ENCODE measurements around the gene RASAL2. TPM values are rescaled to one million over a fixed set of nuclear protein-coding genes. Genes with fewer than 3 reads are reported as not detected.
"Not testable (repeated sequence)": the region's sequence is repeated elsewhere in the genome, so short reads cannot be mapped to it uniquely, and the experiment has no call there.

Gene RASAL2
- total RNA-seq, 2 experiments from 2014 or later = not detected

DNA sequence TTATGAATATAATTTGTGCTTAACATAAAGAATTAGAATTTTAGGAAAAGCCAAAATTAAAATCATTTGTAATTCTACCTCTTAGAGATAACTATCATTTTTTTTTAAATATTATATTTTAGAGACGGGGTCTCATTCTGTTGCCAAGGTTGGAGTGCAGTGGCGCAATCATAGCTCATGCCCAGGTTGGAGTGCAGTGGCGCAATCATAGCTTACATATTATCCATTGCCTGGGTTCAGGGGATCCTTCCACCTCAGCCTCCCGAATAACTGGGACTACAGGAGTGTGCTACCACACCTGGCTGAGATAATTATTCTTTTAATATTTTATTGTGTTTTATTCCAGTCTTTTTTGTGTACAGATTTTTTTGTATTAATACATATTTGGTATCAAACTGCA lies 8.3 kb downstream of the RASAL2 start:
- H3K27ac Mint-ChIP-seq = no peak overlapping the region
- H3K36me3 Mint-ChIP-seq (ENCODE audit: low read depth) = no peaks in the 10 kb centered on the region
- H3K4me1 Mint-ChIP-seq (ENCODE audit: low read depth) = no peaks in the 10 kb centered on the region
- CTCF ChIA-PET = no interaction called here
- no peak overlapping the region for H3K4me3 Mint-ChIP-seq
- intact Hi-C loops (cut with micrococcal nuclease) = no loop called here
- no peak for DNase-seq
- H3K9me3 Mint-ChIP-seq = peaks cover 1% of the 10 kb centered on the region
- peaks cover 14% of the 10 kb centered on the region for H3K27me3 Mint-ChIP-seq (ENCODE audit: low read depth)

- intact Hi-C loops (cut with micrococcal nuclease) = no loop called here
- no peak for DNase-seq
- H3K36me3 Mint-ChIP-seq (ENCODE audit: low read depth) = no peaks in the 10 kb centered on the region
- H3K4me1 Mint-ChIP-seq (ENCODE audit: low read depth) = no peaks in the 10 kb centered on the region
- H3K27ac Mint-ChIP-seq = no peak overlapping the region
- H3K9me3 Mint-ChIP-seq = no peaks in the 10 kb centered on the region
- no peak overlapping the region for H3K4me3 Mint-ChIP-seq
- peaks cover 4% of the 10 kb centered on the region for H3K27me3 Mint-ChIP-seq (ENCODE audit: low read depth)
- CTCF ChIA-PET = no interaction called here
Measured at GRCh38 chr1:178107823-178108222, 13.9 kb downstream of the RASAL2 start.

DNA sequence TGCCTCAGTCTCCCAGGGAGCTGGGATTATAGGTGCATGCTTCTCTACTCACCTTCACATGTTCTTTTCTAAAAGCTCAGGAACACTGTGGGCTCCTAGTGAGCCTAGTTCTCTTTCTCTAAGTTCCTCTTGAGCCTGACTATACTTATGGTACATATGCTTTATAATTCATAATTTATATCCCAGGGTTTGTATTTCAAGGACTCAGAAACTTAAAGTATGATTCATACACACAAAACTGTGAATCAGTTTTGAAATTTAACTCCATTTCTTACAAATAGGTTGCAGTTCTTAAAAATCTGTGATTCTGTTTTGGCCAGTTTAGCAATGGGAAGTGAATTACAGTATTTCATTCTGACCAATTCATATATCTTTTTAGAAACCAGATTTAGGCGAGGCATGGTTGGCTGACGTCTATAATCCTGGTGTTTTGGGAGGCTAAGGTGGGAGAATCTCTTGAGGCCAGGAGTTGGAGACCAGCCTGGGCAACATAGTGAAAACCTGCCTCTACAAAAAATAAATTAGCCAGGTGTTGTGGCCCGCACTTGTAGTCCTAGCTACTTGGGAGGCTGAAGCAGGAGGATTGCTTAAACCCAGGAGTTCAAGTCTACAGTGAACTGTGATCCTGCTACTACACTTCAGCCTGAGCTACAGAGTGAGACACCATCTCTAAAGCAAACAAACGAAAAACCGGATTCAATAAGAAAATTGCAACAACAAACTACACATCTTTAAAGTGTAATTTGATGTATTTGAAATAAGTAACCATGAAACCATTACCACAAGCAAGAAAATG lies 15.6 kb downstream of the RASAL2 start:
- intact Hi-C loops (cut with micrococcal nuclease) = no loop called here
- no peak overlapping the region for H3K4me3 Mint-ChIP-seq
- DNase-seq = no peak
- peaks cover 2% of the 10 kb centered on the region for H3K27me3 Mint-ChIP-seq (ENCODE audit: low read depth)
- CTCF ChIA-PET = no interaction called here
- H3K4me1 Mint-ChIP-seq (ENCODE audit: low read depth) = no peaks in the 10 kb centered on the region
- no peak overlapping the region for H3K27ac Mint-ChIP-seq
- no peaks in the 10 kb centered on the region for H3K9me3 Mint-ChIP-seq
- no peaks in the 10 kb centered on the region for H3K36me3 Mint-ChIP-seq (ENCODE audit: low read depth)

DNA sequence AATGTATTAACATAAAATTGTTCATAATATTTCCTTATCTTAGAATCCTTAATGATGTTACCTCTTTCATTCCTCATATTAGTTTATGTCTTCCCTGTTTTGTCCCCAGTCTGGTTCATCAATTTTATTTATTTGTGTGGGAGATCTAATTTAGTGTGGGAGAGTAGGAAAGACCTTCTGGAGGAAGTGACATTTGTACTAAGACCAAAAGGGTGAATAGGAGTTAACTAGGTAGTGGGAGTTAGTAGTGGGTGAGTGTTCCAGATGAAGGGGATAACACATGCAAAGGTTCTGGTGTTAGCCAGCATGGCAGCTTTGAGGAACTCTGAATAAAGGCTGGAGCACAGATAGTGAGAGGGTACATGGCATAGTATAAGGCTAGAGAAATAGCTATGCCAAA lies 21.4 kb downstream of the RASAL2 start:
- CTCF ChIA-PET = no interaction called here
- Mint-ChIP-seq H3K36me3 (ENCODE audit: low read depth) (no peaks in the 10 kb centered on the region), H3K27ac (no peak overlapping the region), H3K4me3 (no peak overlapping the region), H3K4me1 (ENCODE audit: low read depth) (no peaks in the 10 kb centered on the region), H3K9me3 (no peaks in the 10 kb centered on the region), H3K27me3 (ENCODE audit: low read depth) (peaks cover 2% of the 10 kb centered on the region)
- DNase-seq = no peak
- intact Hi-C loops (cut with micrococcal nuclease) = no loop called here

GRCh38 chr1:178118524-178118923 lies 24.6 kb downstream of the RASAL2 start:
- peaks cover 3% of the 10 kb centered on the region for H3K9me3 Mint-ChIP-seq
- DNase-seq = no peak
- intact Hi-C loops (cut with micrococcal nuclease) = no loop called here
- no peak overlapping the region for H3K4me3 Mint-ChIP-seq
- H3K36me3 Mint-ChIP-seq (ENCODE audit: low read depth) = no peaks in the 10 kb centered on the region
- no peaks in the 10 kb centered on the region for H3K27me3 Mint-ChIP-seq (ENCODE audit: low read depth)
- H3K27ac Mint-ChIP-seq = no peak overlapping the region
- H3K4me1 Mint-ChIP-seq (ENCODE audit: low read depth) = no peaks in the 10 kb centered on the region
- CTCF ChIA-PET = no interaction called here

GRCh38 chr1:178119628-178120027 lies 25.7 kb downstream of the RASAL2 start:
- no peaks in the 10 kb centered on the region for H3K4me1 Mint-ChIP-seq (ENCODE audit: low read depth)
- H3K9me3 Mint-ChIP-seq = peaks cover 3% of the 10 kb centered on the region
- no peak overlapping the region for H3K27ac Mint-ChIP-seq
- no peaks in the 10 kb centered on the region for H3K27me3 Mint-ChIP-seq (ENCODE audit: low read depth)
- DNase-seq = no peak
- no peak overlapping the region for H3K4me3 Mint-ChIP-seq
- CTCF ChIA-PET = no interaction called here
- intact Hi-C loops (cut with micrococcal nuclease) = no loop called here
- H3K36me3 Mint-ChIP-seq (ENCODE audit: low read depth) = no peaks in the 10 kb centered on the region

GRCh38 chr1:178120088-178120487 lies 26.2 kb downstream of the RASAL2 start:
- Mint-ChIP-seq H3K36me3 (ENCODE audit: low read depth) (no peaks in the 10 kb centered on the region), H3K9me3 (peaks cover 3% of the 10 kb centered on the region), H3K27ac (no peak overlapping the region), H3K4me1 (ENCODE audit: low read depth) (no peaks in the 10 kb centered on the region), H3K4me3 (no peak overlapping the region), H3K27me3 (ENCODE audit: low read depth) (no peaks in the 10 kb centered on the region)
- no peak for DNase-seq
- CTCF ChIA-PET = no interaction called here
- intact Hi-C loops (cut with micrococcal nuclease) = no loop called here

DNA sequence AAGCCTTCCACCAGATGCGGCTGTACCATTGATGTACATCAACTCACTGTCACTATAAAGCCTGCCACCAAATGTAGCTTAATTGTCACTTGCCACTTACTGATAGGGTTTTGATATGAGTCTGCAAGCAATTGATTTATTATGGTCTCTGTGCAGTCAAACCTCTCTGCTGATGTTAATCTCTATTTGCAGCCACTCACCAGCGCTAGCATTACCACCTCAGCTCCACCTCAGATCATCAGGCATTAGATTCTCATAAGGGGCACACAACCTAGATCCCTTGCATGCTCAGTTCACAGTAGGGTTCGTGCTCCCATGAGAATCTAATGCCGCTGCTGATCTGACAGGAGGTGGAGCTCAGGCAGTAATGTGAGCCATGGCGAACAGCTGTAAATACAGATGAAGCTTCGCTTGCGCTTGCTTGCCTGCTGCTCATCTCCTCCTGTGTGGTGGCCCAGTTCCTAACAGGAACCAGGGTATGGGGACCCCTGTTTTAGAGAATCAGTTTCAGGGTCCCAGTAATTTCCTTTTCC lies 26.7 kb downstream of the RASAL2 start:
- H3K9me3 Mint-ChIP-seq; DNase-seq; H3K36me3 Mint-ChIP-seq (ENCODE audit: low read depth); H3K4me1 Mint-ChIP-seq (ENCODE audit: low read depth); CTCF ChIA-PET; H3K27ac Mint-ChIP-seq; intact Hi-C loops (cut with micrococcal nuclease); H3K27me3 Mint-ChIP-seq (ENCODE audit: low read depth); H3K4me3 Mint-ChIP-seq: not testable (repeated sequence)

- Mint-ChIP-seq H3K27me3 (ENCODE audit: low read depth) (no peaks in the 10 kb centered on the region), H3K4me3 (no peak overlapping the region), H3K4me1 (ENCODE audit: low read depth) (no peaks in the 10 kb centered on the region), H3K27ac (no peak overlapping the region), H3K36me3 (ENCODE audit: low read depth) (no peaks in the 10 kb centered on the region), H3K9me3 (peaks cover 3% of the 10 kb centered on the region)
- intact Hi-C loops (cut with micrococcal nuclease) = no loop called here
- DNase-seq = no peak
- CTCF ChIA-PET = no interaction called here
Measured at GRCh38 chr1:178121883-178122282, 28.0 kb downstream of the RASAL2 start.

GRCh38 chr1:178122283-178122682 lies 28.4 kb downstream of the RASAL2 start:
- H3K4me1 Mint-ChIP-seq (ENCODE audit: low read depth) = no peaks in the 10 kb centered on the region
- H3K27me3 Mint-ChIP-seq (ENCODE audit: low read depth) = no peaks in the 10 kb centered on the region
- CTCF ChIA-PET = no interaction called here
- H3K9me3 Mint-ChIP-seq = peaks cover 3% of the 10 kb centered on the region
- H3K4me3 Mint-ChIP-seq = no peak overlapping the region
- intact Hi-C loops (cut with micrococcal nuclease) = no loop called here
- no peaks in the 10 kb centered on the region for H3K36me3 Mint-ChIP-seq (ENCODE audit: low read depth)
- DNase-seq = no peak
- H3K27ac Mint-ChIP-seq = no peak overlapping the region

GRCh38 chr1:178124115-178124514 lies 30.2 kb downstream of the RASAL2 start:
- CTCF ChIA-PET = no interaction called here
- Mint-ChIP-seq H3K4me3 (no peak overlapping the region), H3K36me3 (ENCODE audit: low read depth) (no peaks in the 10 kb centered on the region), H3K27me3 (ENCODE audit: low read depth) (no peaks in the 10 kb centered on the region), H3K9me3 (peaks cover 3% of the 10 kb centered on the region), H3K27ac (no peak overlapping the region), H3K4me1 (ENCODE audit: low read depth) (no peaks in the 10 kb centered on the region)
- no peak for DNase-seq
- intact Hi-C loops (cut with micrococcal nuclease) = no loop called here

DNA sequence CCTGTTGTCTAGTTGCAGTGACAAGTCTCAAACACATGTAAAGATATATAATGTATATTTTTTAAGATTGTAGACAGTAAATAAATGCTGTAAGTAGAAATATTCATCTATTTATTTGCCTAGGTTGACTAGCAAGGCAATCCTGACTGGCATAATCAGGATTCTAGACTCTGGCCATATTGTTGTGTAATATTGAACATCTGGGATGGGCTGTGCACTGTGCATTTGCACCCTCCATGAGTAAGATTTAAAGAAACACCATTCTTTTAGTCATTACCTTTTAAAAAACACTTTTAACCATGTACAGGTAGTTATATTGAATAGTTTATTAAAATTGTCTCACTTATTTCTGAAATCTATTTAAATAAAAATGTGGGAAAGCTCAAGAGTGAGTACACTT lies 32.4 kb downstream of the RASAL2 start:
- Mint-ChIP-seq H3K36me3 (ENCODE audit: low read depth) (no peaks in the 10 kb centered on the region), H3K27ac (no peak overlapping the region), H3K4me3 (no peak overlapping the region), H3K27me3 (ENCODE audit: low read depth) (no peaks in the 10 kb centered on the region), H3K9me3 (no peaks in the 10 kb centered on the region), H3K4me1 (ENCODE audit: low read depth) (no peaks in the 10 kb centered on the region)
- CTCF ChIA-PET = no interaction called here
- intact Hi-C loops (cut with micrococcal nuclease) = no loop called here
- DNase-seq = no peak

DNA sequence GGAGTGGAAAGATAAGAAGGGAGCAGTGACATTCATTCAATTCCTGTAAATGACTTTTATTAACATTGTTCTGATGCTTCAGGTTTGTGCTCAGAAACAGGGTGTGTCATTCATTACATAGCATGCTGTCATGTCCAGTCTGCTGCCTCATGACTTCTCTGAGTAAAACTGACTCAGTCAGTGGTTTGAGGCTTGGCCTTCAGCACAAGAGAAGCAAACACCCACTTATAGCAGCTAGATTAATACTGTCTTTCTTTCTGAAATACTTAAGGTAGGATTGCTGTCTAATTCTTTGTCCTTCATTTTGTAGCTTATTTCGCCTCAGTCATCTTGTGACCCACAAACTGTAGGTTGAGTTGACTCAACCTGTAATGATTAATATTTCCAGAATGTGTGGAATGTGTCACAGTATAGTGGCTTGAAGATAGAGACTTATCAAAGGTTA lies 32.9 kb downstream of the RASAL2 start:
- no peak for DNase-seq
- Mint-ChIP-seq H3K9me3 (no peaks in the 10 kb centered on the region), H3K27ac (no peak overlapping the region), H3K36me3 (ENCODE audit: low read depth) (no peaks in the 10 kb centered on the region), H3K27me3 (ENCODE audit: low read depth) (no peaks in the 10 kb centered on the region), H3K4me1 (ENCODE audit: low read depth) (no peaks in the 10 kb centered on the region), H3K4me3 (no peak overlapping the region)
- intact Hi-C loops (cut with micrococcal nuclease) = no loop called here
- CTCF ChIA-PET = no interaction called here

All from activated naive CD4-positive, alpha-beta T cell treated with anti-CD3 and anti-CD28 coated beads for 36 hours (primary cell).